Activated CD8-positive, alpha-beta T cell treated with anti-CD3 and anti-CD28 coated beads, Interleukin-2, amount 10 ng/mL, durations not matched to agents 7 days and 5 days (primary cell): ENCODE data around the gene PAXIP1. TPM values are rescaled to one million over a fixed set of nuclear protein-coding genes. Genes with fewer than 3 reads are reported as not detected.
A peak's percentile ranks its signal among the peaks of the same experiment; 100 is the strongest.

Experiments used
- ATAC-seq: fragments of 150-1000 bp; cut with Tn5 transposase; one replicate; pipeline ENCODE4 v1.10.0; 2021; ENCODE audit warnings: moderate library complexity
- CTCF ChIA-PET: fragments of 350-600 bp; sonication (Branson Sonifier 250); formaldehyde crosslinking; loops from one replicate; lab custom pipeline; 2021; ENCODE audit warnings: antibody characterized with exemption; lab: Charles Lee
- POLR2A ChIA-PET: fragments of 350-600 bp; sonication (Branson Sonifier 250); formaldehyde crosslinking; loops from one replicate; lab custom pipeline; 2021; ENCODE audit warnings: antibody characterized with exemption; lab: Charles Lee
- DNase-seq: peaks from one replicate; pipeline ENCODE4 v3.0.0-alpha.2; 2020
- H3K27ac Mint-ChIP-seq: one replicate; pipeline ENCODE4 v1.8.0; 2021; ENCODE audit warnings: mild to moderate bottlenecking, mixed read lengths
- H3K27me3 Mint-ChIP-seq: one replicate; pipeline ENCODE4 v1.8.0; 2021; ENCODE audit warnings: low read depth, mixed read lengths
- H3K36me3 Mint-ChIP-seq: one replicate; pipeline ENCODE4 v1.8.0; 2021; ENCODE audit warnings: low read depth, mixed read lengths
- H3K4me1 Mint-ChIP-seq: one replicate; pipeline ENCODE4 v1.8.0; 2021; ENCODE audit warnings: low read depth, mixed read lengths
- H3K4me3 Mint-ChIP-seq: one replicate; pipeline ENCODE4 v1.8.0; 2021; ENCODE audit warnings: mild to moderate bottlenecking, mixed read lengths
- H3K9me3 Mint-ChIP-seq: one replicate; pipeline ENCODE4 v1.8.0; 2022; ENCODE audit warnings: mixed read lengths; ENCODE audit not compliant: insufficient read depth
- total RNA-seq, 2 experiments: library from RNA; stranded (reverse); gene quantifications; one replicate each; pipeline ENCODE4 v1.2.3, GENCODE V29; 2021

The PAXIP1 gene
- total RNA-seq, 2 experiments from 2014 or later: 33.2 to 34.5 TPM

GRCh38 chr7:154968336-154969001, 34.5 kb downstream of the PAXIP1 start:
- no peaks in the 10 kb centered on the region for H3K9me3 Mint-ChIP-seq
- peaks cover 31% of the 10 kb centered on the region for H3K4me1 Mint-ChIP-seq
- POLR2A ChIA-PET: no interaction called here
- H3K27ac Mint-ChIP-seq: no peak overlapping the region
- CTCF ChIA-PET: interaction anchor here (0.8 kb wide), 1 partner anchor 17 kb away, joined by 3 read pairs; no protein-coding TSS in a partner anchor
- ATAC-seq (no peak), DNase-seq (no peak)
- H3K4me3 Mint-ChIP-seq: no peak overlapping the region
- peaks cover 74% of the 10 kb centered on the region for H3K36me3 Mint-ChIP-seq
- no peaks in the 10 kb centered on the region for H3K27me3 Mint-ChIP-seq

DNA sequence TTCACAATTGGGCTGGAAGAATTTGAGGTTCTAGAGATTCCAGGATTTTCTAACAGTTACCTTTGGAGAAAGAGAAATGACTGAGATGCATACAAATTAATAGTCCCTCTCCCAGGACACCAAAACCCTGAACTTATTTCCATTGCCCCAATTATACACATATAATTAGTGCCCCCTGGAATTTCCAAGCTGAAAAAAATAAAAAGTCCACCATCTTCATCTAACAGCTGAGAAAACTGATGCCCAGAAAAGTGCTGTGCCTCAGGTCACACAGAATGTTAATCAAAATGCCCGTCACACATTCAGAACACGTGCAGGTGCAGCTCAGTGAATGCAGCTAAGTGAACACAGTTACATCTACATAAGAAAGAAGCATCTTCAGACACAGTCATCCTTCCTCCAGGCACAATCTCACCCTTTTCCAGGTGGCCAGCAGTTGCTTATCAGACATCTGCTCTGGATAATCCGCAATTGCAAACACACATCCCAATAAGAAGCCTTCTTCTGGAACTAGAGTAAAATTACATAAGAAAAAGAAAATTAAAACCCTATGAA, 35.4 kb downstream of the PAXIP1 start:
- Mint-ChIP-seq H3K36me3 (peaks cover 72% of the 10 kb centered on the region), H3K4me1 (peaks cover 23% of the 10 kb centered on the region), H3K4me3 (no peak overlapping the region), H3K9me3 (no peaks in the 10 kb centered on the region), H3K27me3 (no peaks in the 10 kb centered on the region), H3K27ac (no peak overlapping the region)
- no peak for ATAC-seq
- ChIA-PET CTCF (interaction anchor here (1.2 kb wide), 1 partner anchor 9 kb away, joined by 3 read pairs; no protein-coding TSS in a partner anchor), POLR2A (interaction anchor here (0.5 to 1.9 kb wide), 2 partner anchors 36 to 121 kb away, joined by 3 to 4 read pairs; no protein-coding TSS in a partner anchor)
- no peak for DNase-seq

DNA sequence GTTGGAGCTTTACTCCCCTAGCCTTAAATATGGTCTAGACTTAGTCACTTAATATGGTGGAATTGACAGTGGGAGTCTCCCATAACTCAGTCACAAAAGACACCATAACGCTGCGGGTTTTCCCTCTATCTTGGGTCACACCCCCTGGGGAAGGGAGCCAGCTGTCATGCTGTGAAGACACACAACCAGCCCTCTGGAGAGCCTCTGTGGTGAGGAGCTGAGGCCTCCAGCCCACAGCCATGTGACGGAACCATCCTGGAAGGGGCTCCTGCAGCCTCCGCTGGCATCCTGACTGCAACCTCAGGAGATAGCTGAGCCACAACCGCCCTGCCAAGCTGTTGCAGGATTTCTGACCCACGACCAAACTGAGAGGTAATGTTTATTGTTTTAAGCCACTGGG, 37.9 kb downstream of the PAXIP1 start:
- Mint-ChIP-seq H3K27me3 (no peaks in the 10 kb centered on the region), H3K9me3 (no peaks in the 10 kb centered on the region), H3K4me3 (no peak overlapping the region), H3K36me3 (peaks cover 80% of the 10 kb centered on the region), H3K4me1 (peaks cover 19% of the 10 kb centered on the region), H3K27ac (no peak overlapping the region)
- ChIA-PET CTCF (interaction anchor here (1.0 to 1.7 kb wide), 2 partner anchors 12 to 38 kb away, joined by 4 to 8 read pairs; no protein-coding TSS in a partner anchor), POLR2A (interaction anchor here (0.6 kb wide), 1 partner anchor 481 kb away, joined by 4 read pairs; no protein-coding TSS in a partner anchor)
- DNase-seq: no peak
- ATAC-seq: no peak

GRCh38 chr7:154960063-154960790, 42.7 kb downstream of the PAXIP1 start:
- DNase-seq (no peak), ATAC-seq (no peak)
- Mint-ChIP-seq H3K4me1 (no peaks in the 10 kb centered on the region), H3K4me3 (no peak overlapping the region), H3K9me3 (no peaks in the 10 kb centered on the region), H3K27ac (no peak overlapping the region), H3K36me3 (peaks cover 77% of the 10 kb centered on the region), H3K27me3 (no peaks in the 10 kb centered on the region)
- CTCF ChIA-PET: interaction anchor here (0.9 to 2.7 kb wide), 2 partner anchors 32 to 48 kb away, joined by 3 to 12 read pairs; no protein-coding TSS in a partner anchor
- POLR2A ChIA-PET: no interaction called here

DNA sequence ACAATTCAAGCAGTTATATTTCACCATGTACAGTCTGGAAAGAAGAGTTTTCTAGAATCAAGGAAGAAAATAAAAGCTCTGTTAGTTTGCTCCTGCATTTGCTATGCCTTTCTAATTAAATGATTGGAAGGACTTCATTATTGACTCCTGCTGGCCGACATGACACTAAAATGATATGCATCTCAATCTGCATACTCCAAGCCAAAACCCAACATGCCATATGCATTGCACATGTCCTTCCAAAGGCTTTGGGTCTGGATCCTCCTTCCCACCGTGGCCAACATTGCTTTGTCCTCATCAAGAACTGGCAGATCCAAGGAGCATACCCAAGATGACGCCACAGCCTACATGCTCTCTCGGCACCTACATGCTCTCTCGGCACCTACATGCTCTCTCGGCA, 46.5 kb downstream of the PAXIP1 start:
- CTCF ChIA-PET: interaction anchor here (2.7 kb wide), 1 partner anchor 29 kb away, joined by 9 read pairs; no protein-coding TSS in a partner anchor
- no peaks in the 10 kb centered on the region for H3K9me3 Mint-ChIP-seq
- no peak overlapping the region for H3K27ac Mint-ChIP-seq
- no peaks in the 10 kb centered on the region for H3K4me1 Mint-ChIP-seq
- H3K27me3 Mint-ChIP-seq: no peaks in the 10 kb centered on the region
- H3K36me3 Mint-ChIP-seq: peaks cover 71% of the 10 kb centered on the region
- H3K4me3 Mint-ChIP-seq: no peak overlapping the region
- no peak for DNase-seq
- POLR2A ChIA-PET: no interaction called here
- no peak for ATAC-seq

- POLR2A ChIA-PET: no interaction called here
- peak; percentile 67 for DNase-seq
- H3K4me1 Mint-ChIP-seq: no peaks in the 10 kb centered on the region
- H3K4me3 Mint-ChIP-seq: no peak overlapping the region
- no peaks in the 10 kb centered on the region for H3K9me3 Mint-ChIP-seq
- ATAC-seq: peak; percentile 47
- peaks cover 67% of the 10 kb centered on the region for H3K36me3 Mint-ChIP-seq
- CTCF ChIA-PET: interaction anchor here (0.9 to 3.0 kb wide), 17 partner anchors 9 to 392 kb away, joined by 3 to 39 read pairs (median 4); no protein-coding TSS in a partner anchor
- no peaks in the 10 kb centered on the region for H3K27me3 Mint-ChIP-seq
- H3K27ac Mint-ChIP-seq: no peak overlapping the region
Observed at GRCh38 chr7:154953006-154953684, 49.8 kb downstream of the PAXIP1 start.

GRCh38 chr7:154950960-154951359, 52.0 kb downstream of the PAXIP1 start:
- ChIA-PET CTCF (interaction anchor here (0.8 to 3.0 kb wide), 3 partner anchors 17 to 24 kb away, joined by 3 to 39 read pairs (median 3); no protein-coding TSS in a partner anchor), POLR2A (no interaction called here)
- no peaks in the 10 kb centered on the region for H3K9me3 Mint-ChIP-seq
- no peak for DNase-seq
- H3K36me3 Mint-ChIP-seq: peaks cover 67% of the 10 kb centered on the region
- H3K27me3 Mint-ChIP-seq: no peaks in the 10 kb centered on the region
- no peak for ATAC-seq
- no peaks in the 10 kb centered on the region for H3K4me1 Mint-ChIP-seq
- no peak overlapping the region for H3K27ac Mint-ChIP-seq
- H3K4me3 Mint-ChIP-seq: no peak overlapping the region

- Mint-ChIP-seq H3K36me3 (peaks cover 68% of the 10 kb centered on the region), H3K9me3 (no peaks in the 10 kb centered on the region), H3K4me3 (no peak overlapping the region), H3K27ac (no peak overlapping the region), H3K4me1 (no peaks in the 10 kb centered on the region), H3K27me3 (no peaks in the 10 kb centered on the region)
- no peak for ATAC-seq
- ChIA-PET POLR2A (no interaction called here), CTCF (interaction anchor here (0.9 kb wide), 1 partner anchor 11 kb away, joined by 3 read pairs; no protein-coding TSS in a partner anchor)
- DNase-seq: no peak
Observed at GRCh38 chr7:154947604-154948003, 55.3 kb downstream of the PAXIP1 start.

GRCh38 chr7:154946166-154946565, 56.8 kb downstream of the PAXIP1 start:
- no peak for DNase-seq
- H3K27ac Mint-ChIP-seq: no peak overlapping the region
- no peak for ATAC-seq
- H3K27me3 Mint-ChIP-seq: no peaks in the 10 kb centered on the region
- POLR2A ChIA-PET: no interaction called here
- no peak overlapping the region for H3K4me3 Mint-ChIP-seq
- peaks cover 62% of the 10 kb centered on the region for H3K36me3 Mint-ChIP-seq
- H3K9me3 Mint-ChIP-seq: no peaks in the 10 kb centered on the region
- CTCF ChIA-PET: interaction anchor here (6.0 kb wide), 1 partner anchor 19 kb away, joined by 32 read pairs; no protein-coding TSS in a partner anchor
- no peaks in the 10 kb centered on the region for H3K4me1 Mint-ChIP-seq

DNA sequence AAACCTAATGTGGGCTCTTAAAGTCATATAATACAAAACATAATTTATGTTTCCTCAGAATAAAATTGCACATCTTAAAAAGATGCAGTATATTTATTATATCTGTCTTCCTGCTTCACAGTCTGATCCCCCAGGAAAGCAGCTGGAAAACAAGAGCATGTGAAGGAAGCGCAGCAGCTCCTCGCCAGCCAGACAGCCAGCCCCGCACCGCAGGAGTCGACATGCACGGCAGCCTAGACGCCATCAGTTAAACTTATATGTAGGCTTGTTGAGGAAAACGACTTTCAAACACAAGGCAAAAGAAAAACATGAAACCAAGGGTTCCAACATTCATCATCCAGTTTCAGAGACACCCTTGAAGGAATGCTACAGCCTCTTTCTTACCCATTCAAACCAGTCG, 59.0 kb downstream of the PAXIP1 start:
- POLR2A ChIA-PET: no interaction called here
- Mint-ChIP-seq H3K9me3 (no peaks in the 10 kb centered on the region), H3K4me3 (no peak overlapping the region), H3K27ac (no peak overlapping the region), H3K36me3 (peaks cover 55% of the 10 kb centered on the region), H3K4me1 (no peaks in the 10 kb centered on the region), H3K27me3 (no peaks in the 10 kb centered on the region)
- no peak for ATAC-seq
- DNase-seq: no peak
- CTCF ChIA-PET: interaction anchor here (1.3 to 6.0 kb wide), 4 partner anchors 9 to 401 kb away, joined by 3 to 32 read pairs (median 10); no protein-coding TSS in a partner anchor

DNA sequence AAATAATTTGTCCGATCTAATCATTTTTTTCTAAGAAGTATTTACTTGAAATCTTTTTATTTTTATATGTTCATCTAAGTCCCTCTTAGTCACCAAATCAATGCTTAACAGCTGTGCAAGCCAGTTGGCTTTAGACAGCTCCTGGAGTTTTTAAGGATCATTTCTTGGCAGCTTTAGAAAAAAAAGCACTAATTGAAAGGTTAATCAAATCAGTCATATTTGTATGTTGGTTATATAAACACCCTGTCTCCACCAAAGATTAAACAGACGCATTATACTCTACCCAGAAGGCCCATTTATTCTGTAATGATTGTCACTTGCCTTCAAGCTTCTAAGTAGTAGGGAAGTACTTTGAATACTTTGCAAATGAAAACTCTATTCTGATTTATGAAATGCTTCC, 60.2 kb downstream of the PAXIP1 start:
- ATAC-seq (no peak), DNase-seq (no peak)
- H3K4me1 Mint-ChIP-seq: no peaks in the 10 kb centered on the region
- H3K4me3 Mint-ChIP-seq: no peak overlapping the region
- ChIA-PET POLR2A (no interaction called here), CTCF (interaction anchor here (3.3 to 6.0 kb wide), 2 partner anchors 10 to 15 kb away, joined by 14 to 32 read pairs; no protein-coding TSS in a partner anchor)
- H3K27me3 Mint-ChIP-seq: no peaks in the 10 kb centered on the region
- H3K36me3 Mint-ChIP-seq: peaks cover 47% of the 10 kb centered on the region
- H3K9me3 Mint-ChIP-seq: no peaks in the 10 kb centered on the region
- no peak overlapping the region for H3K27ac Mint-ChIP-seq
